Activated CD8-positive, alpha-beta memory T cell treated with anti-CD3 and anti-CD28 coated beads, Interleukin-2, amount 50 U/mL, for 24 hours (primary cell): ENCODE data around the gene CFAP99.
"Not testable (repeated sequence)": the region's sequence is repeated elsewhere in the genome, so short reads cannot be mapped to it uniquely, and the experiment has no call there.

Experiments
- DNase-seq: peaks from one replicate; pipeline ENCODE4 v3.0.0-alpha.2; 2020; ENCODE audit errors: extremely low read depth

The CFAP99 gene

GRCh38 chr4:2428496-2429213 is 9.9 kb downstream of the CFAP99 start:
- no peak for DNase-seq

GRCh38 chr4:2429945-2430757 is 11.4 kb downstream of the CFAP99 start:
- not testable (repeated sequence) for DNase-seq

GRCh38 chr4:2432004-2432403 is 13.2 kb downstream of the CFAP99 start:
- DNase-seq, result no peak

- no peak for DNase-seq
Measured at GRCh38 chr4:2432991-2433530, 14.3 kb downstream of the CFAP99 start.

GRCh38 chr4:2433609-2434350 is 15.0 kb downstream of the CFAP99 start:
- DNase-seq, result no peak

- DNase-seq, result no peak
Measured at GRCh38 chr4:2434420-2434819, 15.7 kb downstream of the CFAP99 start.

GRCh38 chr4:2436301-2436700 is 17.5 kb downstream of the CFAP99 start:
- DNase-seq, result no peak

GRCh38 chr4:2436761-2437474 is 18.2 kb downstream of the CFAP99 start:
- DNase-seq, result no peak

GRCh38 chr4:2437475-2438215 is 18.9 kb downstream of the CFAP99 start:
- no peak for DNase-seq

- no peak for DNase-seq
Measured at GRCh38 chr4:2438822-2439718, 20.3 kb downstream of the CFAP99 start.

- DNase-seq, result peak; percentile 38
Measured at GRCh38 chr4:2441393-2442174, 22.8 kb downstream of the CFAP99 start.

- DNase-seq, result no peak
Measured at GRCh38 chr4:2442175-2442993, 23.6 kb downstream of the CFAP99 start.

- no peak for DNase-seq
Measured at GRCh38 chr4:2443061-2443730, 24.4 kb downstream of the CFAP99 start.

GRCh38 chr4:2443956-2444740 is 25.4 kb downstream of the CFAP99 start:
- no peak for DNase-seq

- DNase-seq, result no peak
Measured at GRCh38 chr4:2445130-2445529, 26.4 kb downstream of the CFAP99 start.

- no peak for DNase-seq
Measured at GRCh38 chr4:2445571-2445970, 26.8 kb downstream of the CFAP99 start.
